ENCODE data around the gene CCDC57.

Gene CCDC57

GRCh38 chr17:82179412-82179811, 33.2 kb downstream of the CCDC57 start:
- Histone ChIP-seq H4K20me1 (ENCODE audit: insufficient read depth, low read length) (no peaks in the 10 kb centered on the region), H3K27me3 (replicated peaks; ENCODE audit: insufficient read depth, low read length) (no peaks in the 10 kb centered on the region), H3K27ac (ENCODE audit: low read length) (no peak overlapping the region), H3K9ac (ENCODE audit: low read length) (no peak overlapping the region), H3K4me2 (ENCODE audit: low read depth, low read length) (no peak overlapping the region), H3K36me3 (replicated peaks; ENCODE audit: insufficient read depth, low read length) (no peaks in the 10 kb centered on the region), H3K9me2 (replicated peaks; ENCODE audit: insufficient read depth, low read length) (no peaks in the 10 kb centered on the region), H3K4me1 (ENCODE audit: low read length) (no peaks in the 10 kb centered on the region), H3K79me2 (ENCODE audit: low read length) (no peaks in the 10 kb centered on the region), H3F3A (ENCODE audit: insufficient read depth, low read length) (no peaks in the 10 kb centered on the region), H3K4me3 (ENCODE audit: low read length) (no peak overlapping the region), H3K9me3 (replicated peaks; ENCODE audit: insufficient read depth, low read length) (no peaks in the 10 kb centered on the region), H2AFZ (ENCODE audit: low read length) (no peak overlapping the region)
- no peak for DNase-seq
- TF ChIP-seq EZH2 (optimal IDR thresholded peaks at IDR 0.05; ENCODE audit: low read depth, low read length) (no peak), EZH2phosphoT487 (IDR thresholded peaks at IDR 0.05; ENCODE audit: low read length) (no peak), CTCF (IDR thresholded peaks at IDR 0.05; ENCODE audit: low read length) (no peak)

- Histone ChIP-seq H2AFZ (ENCODE audit: low read length) (no peak overlapping the region), H3K27me3 (replicated peaks; ENCODE audit: insufficient read depth, low read length) (no peaks in the 10 kb centered on the region), H3F3A (ENCODE audit: insufficient read depth, low read length) (no peaks in the 10 kb centered on the region), H3K4me2 (ENCODE audit: low read depth, low read length) (no peak overlapping the region), H3K27ac (ENCODE audit: low read length) (no peak overlapping the region), H3K36me3 (replicated peaks; ENCODE audit: insufficient read depth, low read length) (no peaks in the 10 kb centered on the region), H3K4me1 (ENCODE audit: low read length) (no peaks in the 10 kb centered on the region), H3K9me2 (replicated peaks; ENCODE audit: insufficient read depth, low read length) (no peaks in the 10 kb centered on the region), H3K4me3 (ENCODE audit: low read length) (no peak overlapping the region), H3K9ac (ENCODE audit: low read length) (no peak overlapping the region), H3K9me3 (replicated peaks; ENCODE audit: insufficient read depth, low read length) (no peaks in the 10 kb centered on the region), H4K20me1 (ENCODE audit: insufficient read depth, low read length) (no peaks in the 10 kb centered on the region), H3K79me2 (ENCODE audit: low read length) (no peaks in the 10 kb centered on the region)
- DNase-seq, result no peak
- no peak for TF ChIP-seq CTCF (IDR thresholded peaks at IDR 0.05; ENCODE audit: low read length)
- TF ChIP-seq EZH2 (optimal IDR thresholded peaks at IDR 0.05; ENCODE audit: low read depth, low read length), result no peak
- no peak for TF ChIP-seq EZH2phosphoT487 (IDR thresholded peaks at IDR 0.05; ENCODE audit: low read length)
These were observed 34.0 kb downstream of the CCDC57 start for GRCh38 chr17:82178499-82179261.

- H3K4me1 ChIP-seq (ENCODE audit: low read length), result no peaks in the 10 kb centered on the region
- no peak overlapping the region for H3K27ac ChIP-seq (ENCODE audit: low read length)
- H3K9me2 ChIP-seq (replicated peaks; ENCODE audit: insufficient read depth, low read length), result no peaks in the 10 kb centered on the region
- H3K79me2 ChIP-seq (ENCODE audit: low read length), result no peaks in the 10 kb centered on the region
- H3K27me3 ChIP-seq (replicated peaks; ENCODE audit: insufficient read depth, low read length), result no peaks in the 10 kb centered on the region
- no peak for TF ChIP-seq EZH2phosphoT487 (IDR thresholded peaks at IDR 0.05; ENCODE audit: low read length)
- DNase-seq, result no peak
- H4K20me1 ChIP-seq (ENCODE audit: insufficient read depth, low read length), result no peaks in the 10 kb centered on the region
- H3K4me3 ChIP-seq (ENCODE audit: low read length), result no peak overlapping the region
- H2AFZ ChIP-seq (ENCODE audit: low read length), result no peak overlapping the region
- H3K9me3 ChIP-seq (replicated peaks; ENCODE audit: insufficient read depth, low read length), result no peaks in the 10 kb centered on the region
- H3F3A ChIP-seq (ENCODE audit: insufficient read depth, low read length), result no peaks in the 10 kb centered on the region
- H3K36me3 ChIP-seq (replicated peaks; ENCODE audit: insufficient read depth, low read length), result no peaks in the 10 kb centered on the region
- H3K4me2 ChIP-seq (ENCODE audit: low read depth, low read length), result no peak overlapping the region
- no peak overlapping the region for H3K9ac ChIP-seq (ENCODE audit: low read length)
These were observed 34.7 kb downstream of the CCDC57 start for GRCh38 chr17:82177761-82178498.

- H3K4me2 ChIP-seq (ENCODE audit: low read depth, low read length), result no peak overlapping the region
- H3K4me3 ChIP-seq (ENCODE audit: low read length), result no peak overlapping the region
- no peaks in the 10 kb centered on the region for H3K4me1 ChIP-seq (ENCODE audit: low read length)
- H2AFZ ChIP-seq (ENCODE audit: low read length), result no peak overlapping the region
- no peaks in the 10 kb centered on the region for H3K36me3 ChIP-seq (replicated peaks; ENCODE audit: insufficient read depth, low read length)
- no peak overlapping the region for H3K27ac ChIP-seq (ENCODE audit: low read length)
- no peak overlapping the region for H3K9ac ChIP-seq (ENCODE audit: low read length)
- DNase-seq, result no peak
- no peaks in the 10 kb centered on the region for H3F3A ChIP-seq (ENCODE audit: insufficient read depth, low read length)
- H3K9me2 ChIP-seq (replicated peaks; ENCODE audit: insufficient read depth, low read length), result no peaks in the 10 kb centered on the region
- no peaks in the 10 kb centered on the region for H3K9me3 ChIP-seq (replicated peaks; ENCODE audit: insufficient read depth, low read length)
- TF ChIP-seq EZH2phosphoT487 (IDR thresholded peaks at IDR 0.05; ENCODE audit: low read length) (no peak), EZH2 (optimal IDR thresholded peaks at IDR 0.05; ENCODE audit: low read depth, low read length) (no peak), CTCF (IDR thresholded peaks at IDR 0.05; ENCODE audit: low read length) (no peak)
- no peaks in the 10 kb centered on the region for H3K27me3 ChIP-seq (replicated peaks; ENCODE audit: insufficient read depth, low read length)
- no peaks in the 10 kb centered on the region for H4K20me1 ChIP-seq (ENCODE audit: insufficient read depth, low read length)
- no peaks in the 10 kb centered on the region for H3K79me2 ChIP-seq (ENCODE audit: low read length)
These were observed 35.4 kb downstream of the CCDC57 start for GRCh38 chr17:82177276-82177675.

All from MM.1S (cell line).